Neural progenitor cell (in vitro differentiated cells): ENCODE data around the gene HTR5A.

Source experiments
- EZH2 ChIP-seq: fragments of 200-600 bp; sonication (generic); IDR thresholded peaks from 2 replicates; pipeline ENCODE4 v1.6.1; 2017; ENCODE audit warnings: antibody characterized with exemption, mild to moderate bottlenecking, moderate library complexity
- EZH2phosphoT487 ChIP-seq: fragments of 200-600 bp; sonication (generic); IDR thresholded peaks from 2 replicates; pipeline ENCODE4 v1.6.1; 2017; ENCODE audit warnings: antibody characterized with exemption
- TF ChIP-seq, protein P1 (sequence below): fragments of 200-600 bp; sonication (generic); IDR thresholded peaks from 2 replicates; pipeline ENCODE4 v1.5.1; 2017; ENCODE audit warnings: antibody characterized with exemption, mild to moderate bottlenecking

DNA sequence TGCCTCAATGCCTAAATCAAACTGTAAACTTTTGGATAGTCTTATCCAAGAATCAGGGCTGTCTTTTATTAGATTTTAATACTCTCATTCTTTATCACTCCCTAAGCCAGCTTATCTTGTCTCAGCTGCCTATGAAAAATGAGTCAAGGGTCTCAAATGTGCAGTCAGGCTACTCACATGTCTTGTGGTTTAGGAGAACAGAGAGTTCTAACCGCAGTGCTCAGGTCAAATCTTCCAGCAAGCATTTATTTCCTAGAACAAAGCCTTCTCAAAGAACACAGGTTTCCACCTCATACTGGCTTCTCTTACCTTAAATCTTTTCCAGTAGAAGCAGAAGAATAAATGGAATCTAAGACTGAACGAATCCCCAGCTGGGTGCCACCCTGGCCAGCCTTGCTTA is 23.5 kb downstream of the HTR5A start:
- TF ChIP-seq, protein P1, sequence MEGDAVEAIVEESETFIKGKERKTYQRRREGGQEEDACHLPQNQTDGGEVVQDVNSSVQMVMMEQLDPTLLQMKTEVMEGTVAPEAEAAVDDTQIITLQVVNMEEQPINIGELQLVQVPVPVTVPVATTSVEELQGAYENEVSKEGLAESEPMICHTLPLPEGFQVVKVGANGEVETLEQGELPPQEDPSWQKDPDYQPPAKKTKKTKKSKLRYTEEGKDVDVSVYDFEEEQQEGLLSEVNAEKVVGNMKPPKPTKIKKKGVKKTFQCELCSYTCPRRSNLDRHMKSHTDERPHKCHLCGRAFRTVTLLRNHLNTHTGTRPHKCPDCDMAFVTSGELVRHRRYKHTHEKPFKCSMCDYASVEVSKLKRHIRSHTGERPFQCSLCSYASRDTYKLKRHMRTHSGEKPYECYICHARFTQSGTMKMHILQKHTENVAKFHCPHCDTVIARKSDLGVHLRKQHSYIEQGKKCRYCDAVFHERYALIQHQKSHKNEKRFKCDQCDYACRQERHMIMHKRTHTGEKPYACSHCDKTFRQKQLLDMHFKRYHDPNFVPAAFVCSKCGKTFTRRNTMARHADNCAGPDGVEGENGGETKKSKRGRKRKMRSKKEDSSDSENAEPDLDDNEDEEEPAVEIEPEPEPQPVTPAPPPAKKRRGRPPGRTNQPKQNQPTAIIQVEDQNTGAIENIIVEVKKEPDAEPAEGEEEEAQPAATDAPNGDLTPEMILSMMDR = no peak
- TF ChIP-seq EZH2 (no peak), EZH2phosphoT487 (no peak)
